Measurements from ENCODE around the gene GFER.

DNA sequence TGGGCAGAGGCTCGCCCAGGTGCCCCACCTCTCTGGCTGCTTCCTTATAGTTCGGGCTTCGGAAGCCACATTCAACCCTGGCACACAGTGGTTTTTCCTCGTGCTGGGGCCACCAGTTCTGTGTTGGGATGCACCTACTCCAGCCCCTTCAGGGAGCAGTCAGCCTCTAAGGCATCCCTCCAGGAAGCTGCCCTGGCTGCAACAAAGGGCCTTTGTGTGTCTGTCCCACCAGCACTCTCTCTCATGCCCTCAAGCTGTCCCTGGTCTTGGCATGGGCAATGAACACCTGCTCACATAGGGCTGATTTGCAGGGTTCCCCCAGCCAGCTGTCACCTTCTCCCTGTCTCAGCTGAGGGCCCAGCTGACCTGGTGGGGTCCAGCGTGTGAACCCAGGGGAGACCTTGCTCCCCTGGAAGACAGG is 2.0 kb upstream of the GFER start:
- TF ChIP-seq PAX5 (IDR thresholded peaks at IDR 0.05; ENCODE audit: insufficient read depth, low read length, severe bottlenecking) (no peak), POLR2A (IDR thresholded peaks at IDR 0.05; ENCODE audit: low read depth, low read length) (no peak)
